Stimulated activated CD8-positive, alpha-beta memory T cell treated with anti-CD3 and anti-CD28 coated beads, Interleukin-12 subunit alpha, Interleukin-12 subunit beta, amount 100 ng/mL, for 24 hours (primary cell): ENCODE data around the gene TDG.
"Not testable (repeated sequence)": the region's sequence is repeated elsewhere in the genome, so short reads cannot be mapped to it uniquely, and the experiment has no call there.

ENCODE experiments used
- DNase-seq: peaks from one replicate; pipeline ENCODE4 v3.0.0-alpha.2; 2020; ENCODE audit errors: extremely low read depth

TDG gene

DNA sequence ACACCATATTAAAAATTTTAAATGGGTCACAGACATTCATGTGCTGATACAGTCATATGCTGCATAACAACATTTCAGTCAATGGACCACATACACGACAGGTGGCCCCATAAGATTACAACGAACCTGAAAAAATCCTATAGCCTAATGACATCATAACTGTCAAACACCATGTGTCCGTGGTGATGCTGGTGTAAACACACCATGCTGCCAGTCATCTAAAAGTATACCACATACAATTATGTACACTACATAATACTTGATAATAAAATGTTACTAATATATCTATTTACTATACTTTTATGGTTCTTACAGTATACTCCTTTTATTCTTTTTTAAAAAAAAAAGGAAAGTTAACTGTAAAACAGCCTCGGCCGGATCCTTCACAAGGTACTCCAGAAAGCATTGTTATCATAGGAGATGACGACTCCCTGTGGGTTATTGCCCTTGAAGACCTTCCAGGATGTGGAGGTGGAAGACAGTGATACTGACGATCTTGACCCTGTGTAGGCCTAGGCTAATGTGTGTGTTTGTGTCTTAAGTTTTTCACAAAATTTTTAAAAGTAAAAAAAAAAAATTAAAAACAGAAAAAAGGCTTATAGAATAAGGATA lies 5.0 kb upstream of the TDG start:
- DNase-seq, result no peak

GRCh38 chr12:103962493-103962892 lies 3.2 kb upstream of the TDG start:
- no peak for DNase-seq

DNA sequence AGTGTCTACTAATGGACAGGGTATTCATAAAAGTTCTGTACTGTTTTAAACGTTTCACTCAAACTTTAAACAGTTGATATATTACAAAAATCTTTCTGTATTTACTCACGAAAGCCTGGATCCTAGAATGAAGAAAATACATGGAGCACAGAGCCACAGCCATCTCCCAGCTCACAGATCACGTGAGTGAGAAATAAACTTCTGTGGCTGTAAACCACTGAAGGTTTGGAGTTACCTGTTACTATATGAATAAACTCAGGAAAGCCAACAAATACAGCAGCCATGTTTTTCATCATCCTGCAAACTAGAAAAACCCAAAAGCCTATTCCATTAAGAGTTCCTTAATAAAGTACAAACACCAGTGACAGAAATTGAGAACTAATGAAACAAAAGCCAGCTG lies 867 bp upstream of the TDG start:
- no peak for DNase-seq

DNA sequence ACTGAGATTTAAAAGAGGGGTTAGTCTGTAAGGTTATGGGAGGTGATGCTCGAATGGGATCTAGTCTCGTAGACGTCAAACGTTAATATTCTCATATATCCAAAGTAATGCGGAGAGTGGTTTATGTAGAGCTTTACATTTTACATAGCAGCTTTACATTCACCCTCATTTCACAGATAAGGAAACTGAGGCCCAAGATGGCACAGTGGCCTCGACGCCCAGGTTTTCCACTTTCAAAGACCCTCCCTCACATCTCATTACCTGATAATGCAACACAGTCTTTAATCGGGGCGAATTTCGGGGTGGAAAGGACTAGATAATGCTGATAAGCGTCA lies 450 bp upstream of the TDG start:
- DNase-seq, result no peak

DNA sequence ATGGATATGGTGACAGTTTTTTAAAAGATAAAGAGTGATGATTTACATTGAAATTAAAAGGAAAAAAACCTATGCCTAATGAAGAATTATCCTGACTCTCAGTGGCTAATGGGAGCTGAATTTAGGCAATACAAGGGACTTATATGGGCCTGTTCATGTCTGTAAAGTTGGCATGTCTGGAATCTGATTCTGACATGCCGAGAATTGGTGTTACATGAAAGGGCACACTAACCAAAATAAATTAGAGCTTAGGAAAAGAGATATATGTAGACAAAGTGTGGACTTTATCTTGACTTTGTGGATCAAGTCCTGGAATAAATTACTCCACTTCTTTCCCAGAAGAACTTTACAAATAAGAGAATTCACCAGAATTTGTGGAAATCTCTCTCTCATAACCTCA lies 1.1 kb downstream of the TDG start:
- DNase-seq, result no peak

GRCh38 chr12:103969391-103969790 lies 3.7 kb downstream of the TDG start:
- no peak for DNase-seq

DNA sequence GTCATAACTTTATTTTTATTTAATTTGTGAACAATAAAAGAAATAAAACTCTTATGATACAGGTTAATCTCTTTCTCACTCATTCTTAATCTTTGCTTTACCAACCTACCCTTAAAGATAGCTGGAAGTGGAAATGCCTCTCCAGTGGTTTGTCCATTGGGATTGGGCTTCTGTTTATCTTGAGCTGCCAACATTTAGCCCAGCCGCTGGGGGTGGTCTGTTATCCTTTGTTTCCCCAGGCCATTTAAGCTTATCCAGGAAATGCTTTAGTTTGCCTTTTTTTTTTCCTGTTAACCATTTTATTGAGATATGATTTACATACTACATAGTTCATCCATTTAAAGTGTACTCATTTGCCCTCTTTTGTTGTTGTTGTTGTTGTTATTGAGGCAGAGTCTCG lies 8.2 kb downstream of the TDG start:
- no peak for DNase-seq

DNA sequence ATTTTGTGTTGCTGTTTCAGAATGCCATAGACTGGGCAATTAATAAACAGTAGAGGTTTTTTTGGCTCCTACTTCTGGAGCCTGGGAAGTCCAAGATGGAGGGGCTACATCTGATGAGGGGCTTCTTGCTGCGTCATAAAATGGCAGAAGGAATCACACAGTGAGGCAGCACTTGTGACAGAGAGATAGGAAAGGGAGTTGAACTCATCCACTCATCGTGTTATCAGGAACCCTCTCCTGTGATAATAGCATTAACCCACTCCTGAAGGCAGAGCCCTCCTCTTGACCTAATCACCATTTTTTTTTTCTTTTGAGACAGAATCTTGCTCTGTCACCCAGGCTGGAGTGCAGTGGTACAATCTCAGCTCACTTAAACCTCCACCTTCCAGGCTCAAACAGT lies 9.7 kb downstream of the TDG start:
- DNase-seq, result no peak

DNA sequence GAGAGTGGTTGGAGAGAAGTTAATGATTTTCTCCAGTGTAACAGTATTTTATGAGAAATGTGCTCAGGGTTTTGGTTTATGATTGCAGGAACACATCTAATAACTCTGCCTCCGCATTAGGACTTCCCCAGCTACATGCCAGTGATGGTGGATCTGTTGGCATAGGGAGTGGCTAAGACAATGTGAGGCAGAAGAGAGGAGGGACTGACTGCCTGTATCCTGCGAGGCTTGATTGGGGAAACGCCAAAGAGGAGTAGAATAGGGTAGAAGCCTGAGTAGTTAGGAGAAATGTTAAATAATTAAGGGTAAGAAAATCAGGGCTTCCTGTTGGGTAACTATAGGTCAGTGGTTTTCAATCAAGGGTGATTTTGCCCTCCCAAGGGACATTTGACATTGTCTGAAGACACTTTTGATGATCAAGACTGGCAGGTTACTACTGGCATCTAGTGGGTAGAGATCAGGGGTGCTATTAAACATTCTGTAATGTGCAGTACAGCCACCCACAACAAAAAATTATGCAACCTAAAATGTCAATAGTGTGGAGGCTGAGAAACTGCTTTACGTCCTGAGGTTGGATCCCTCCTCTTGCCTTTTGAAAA lies 12.8 kb downstream of the TDG start:
- DNase-seq, result no peak

- DNase-seq, result no peak
These were observed 21.2 kb downstream of the TDG start for GRCh38 chr12:103986829-103987228.

DNA sequence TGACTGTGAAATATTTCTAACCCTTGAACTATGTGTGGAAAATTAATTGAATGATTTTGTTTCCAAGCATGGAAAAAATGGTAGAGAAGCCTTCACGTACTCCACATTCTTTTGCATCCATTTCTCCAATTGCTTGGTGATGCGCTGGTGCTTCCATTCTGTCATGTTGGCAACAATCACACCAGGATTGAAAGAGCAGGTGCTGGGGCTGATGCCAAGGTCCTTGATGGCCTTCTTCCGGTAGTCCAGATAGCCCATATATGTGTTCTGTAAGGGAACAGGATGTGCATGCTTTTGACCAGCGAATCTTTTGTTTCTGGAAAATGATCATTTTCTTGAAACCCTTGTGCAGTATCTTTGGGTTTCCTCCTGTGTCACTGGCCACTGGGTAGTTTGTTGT lies 28.6 kb downstream of the TDG start:
- DNase-seq, result no peak

DNA sequence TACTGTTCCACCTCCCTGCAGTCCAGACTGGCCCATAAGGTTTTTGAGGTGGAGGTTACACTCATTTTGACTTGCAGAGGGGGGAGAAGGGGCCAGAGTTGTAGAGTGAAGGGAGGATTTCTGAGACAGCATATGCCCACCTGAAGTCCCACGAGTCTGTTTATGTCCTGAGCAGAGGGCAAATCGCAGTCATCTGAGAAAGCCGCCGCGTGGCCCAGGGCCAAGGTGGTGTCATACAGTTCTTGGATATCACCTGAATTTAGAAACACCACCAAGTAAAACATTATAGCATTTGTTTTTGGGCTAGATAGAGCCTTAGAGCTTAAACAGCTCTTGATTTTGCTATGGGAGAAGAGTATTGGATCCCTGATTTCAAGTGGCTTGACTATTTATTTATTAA lies 30.9 kb downstream of the TDG start:
- no peak for DNase-seq

- DNase-seq, result no peak
These were observed 31.7 kb downstream of the TDG start for GRCh38 chr12:103997286-103997900.

- no peak for DNase-seq
These were observed 33.3 kb downstream of the TDG start for GRCh38 chr12:103998976-103999375.

DNA sequence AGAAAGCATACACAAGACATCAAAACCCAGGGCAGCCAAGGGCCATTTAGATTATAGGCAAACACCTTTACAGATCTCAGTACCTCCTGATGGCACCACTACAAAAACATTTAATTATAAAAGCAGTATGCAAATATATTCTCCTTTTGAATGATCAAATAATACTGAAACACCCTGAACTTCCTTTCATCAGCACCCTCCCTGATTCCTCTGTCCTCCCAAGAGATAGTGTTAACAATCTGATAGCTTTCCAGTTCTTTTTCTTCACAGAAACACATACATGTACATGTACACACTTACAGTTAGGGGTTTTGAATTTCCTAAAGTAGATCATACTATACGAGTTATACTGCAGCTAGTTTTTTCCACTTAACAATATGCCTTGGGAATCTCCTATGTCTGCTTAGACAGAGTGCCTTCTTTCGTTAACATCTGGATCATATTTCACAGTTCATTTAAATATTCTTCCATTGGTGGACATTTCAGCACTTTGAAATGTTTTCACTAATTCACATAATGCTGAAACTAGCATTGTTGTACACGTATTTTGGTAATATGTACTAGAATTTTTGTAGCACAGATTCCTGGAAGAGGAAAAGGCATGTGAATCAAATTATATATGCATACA lies 35.2 kb downstream of the TDG start:
- no peak for DNase-seq

DNA sequence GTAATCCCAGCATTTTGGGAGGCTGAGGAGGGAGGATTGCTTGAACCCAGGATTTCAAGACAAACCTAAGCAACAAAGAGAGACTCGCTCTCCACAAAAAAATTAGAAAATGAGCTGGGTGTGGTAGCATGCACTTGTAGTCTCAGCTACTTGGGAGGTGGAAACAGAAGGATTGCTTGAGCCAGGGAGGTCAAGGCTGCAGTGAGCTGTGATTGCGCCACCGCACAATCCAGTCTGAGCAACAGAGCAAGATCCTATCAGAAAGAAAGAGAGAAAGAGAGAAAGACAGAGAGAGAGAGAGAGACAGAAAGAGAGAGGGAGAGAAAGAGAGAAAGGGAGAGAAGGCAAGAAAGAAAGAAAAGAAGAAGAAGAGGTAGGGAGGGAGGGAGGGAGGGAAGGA lies 37.0 kb downstream of the TDG start:
- DNase-seq, result no peak

- DNase-seq, result no peak
These were observed 37.9 kb downstream of the TDG start for GRCh38 chr12:104003596-104003995.

- no peak for DNase-seq
These were observed 41.3 kb downstream of the TDG start for GRCh38 chr12:104006929-104007328.

DNA sequence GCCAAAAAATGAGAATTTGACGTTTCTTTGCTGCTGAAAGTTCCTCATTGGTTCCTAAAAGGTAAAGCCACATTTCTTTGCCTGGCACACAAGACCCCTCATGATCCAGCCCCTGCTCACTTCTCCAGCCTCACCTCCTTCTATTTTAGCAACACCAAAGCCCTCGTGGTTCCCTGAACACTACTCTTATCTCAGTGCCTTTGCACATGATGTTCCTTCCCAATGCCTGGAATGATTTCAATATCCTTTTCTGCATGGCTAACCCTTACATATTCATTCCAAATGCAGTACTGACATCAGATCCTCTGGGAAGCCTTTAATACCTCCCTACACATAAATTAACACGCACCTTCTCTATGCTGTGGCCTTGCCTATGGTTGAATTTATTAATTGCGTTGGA lies 44.4 kb downstream of the TDG start:
- DNase-seq, result no peak

GRCh38 chr12:104010606-104011169 lies 45.0 kb downstream of the TDG start:
- DNase-seq, result no peak

DNA sequence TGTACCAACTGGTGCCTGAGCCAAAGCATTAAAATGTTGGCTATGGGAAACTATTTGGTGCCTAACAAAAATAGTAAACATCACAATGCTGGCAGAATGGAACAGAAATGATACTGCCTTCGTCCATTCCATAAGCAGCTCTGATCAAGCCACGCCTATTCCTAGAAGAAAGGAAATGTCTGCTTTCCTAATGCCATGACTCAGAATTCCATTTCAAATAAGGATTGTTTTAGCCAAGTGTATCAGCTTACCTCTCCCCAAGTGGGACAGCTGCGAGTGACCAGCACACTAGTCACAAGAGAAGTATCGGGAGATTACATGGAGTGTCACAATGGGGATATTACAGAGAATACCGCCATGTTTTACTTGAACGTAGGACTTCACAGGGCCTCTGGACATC lies 45.6 kb downstream of the TDG start:
- DNase-seq, result no peak

GRCh38 chr12:104012331-104012730 lies 46.7 kb downstream of the TDG start:
- no peak for DNase-seq

DNA sequence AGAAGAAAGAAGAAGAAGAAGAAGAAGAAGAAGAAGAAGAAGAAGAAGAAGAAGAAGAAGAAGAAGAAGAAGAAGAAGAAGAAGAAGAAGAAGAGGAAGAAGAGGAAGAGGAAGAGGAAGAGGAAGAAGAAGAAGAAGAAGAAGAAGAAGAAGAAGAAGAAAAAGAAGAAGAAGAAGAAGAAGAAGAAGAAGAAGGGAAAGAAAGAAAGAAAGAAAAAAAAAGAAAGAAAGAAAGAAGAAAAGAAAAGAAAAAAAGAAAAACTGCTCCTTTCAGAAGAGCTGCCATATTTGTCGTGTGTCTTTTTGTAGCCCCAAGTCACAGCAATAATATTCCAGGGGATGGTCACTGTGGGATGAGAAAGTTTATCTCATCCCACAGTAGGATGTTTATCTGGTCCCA lies 56.2 kb downstream of the TDG start:
- DNase-seq, result not testable (repeated sequence)
